H7 (cell line): Measurements from ENCODE around the gene PTPDC1. TPM values are rescaled to one million over a fixed set of nuclear protein-coding genes. Genes with fewer than 3 reads are reported as not detected.
"Not testable (repeated sequence)": the region's sequence is repeated elsewhere in the genome, so short reads cannot be mapped to it uniquely, and the experiment has no call there.

ENCODE experiments used
- DNase-seq: peaks from one replicate; pipeline ENCODE4 v3.0.0; 2012
- H3K27me3 ChIP-seq: 2 replicates; pipeline ENCODE4 v1.6.0; 2011; ENCODE audit warnings: mild to moderate bottlenecking, low read length; ENCODE audit not compliant: control insufficient read depth, insufficient read depth
- H3K36me3 ChIP-seq: replicated peaks from 2 replicates; pipeline ENCODE4 v1.5.1; 2011; ENCODE audit warnings: low read length; ENCODE audit not compliant: control insufficient read depth, insufficient read depth
- H3K4me3 ChIP-seq: 2 replicates; pipeline ENCODE4 v1.5.1; 2011; ENCODE audit warnings: low read depth, mild to moderate bottlenecking, control low read depth, low read length, moderate library complexity; ENCODE audit not compliant: insufficient read depth
- total RNA-seq: library from RNA; depleted of rRNA; stranded (reverse); fragments of >200 nt; shearing (Covaris generic); gene quantifications from 2 replicates; pipeline ENCODE4 v1.2.3, GENCODE V29; 2014

Gene PTPDC1
- total RNA-seq, 1 experiment from 2014 or later, result 8.5 TPM

- no peaks in the 10 kb centered on the region for H3K36me3 ChIP-seq
- H3K4me3 ChIP-seq, result no peak overlapping the region
- DNase-seq, result no peak
- H3K27me3 ChIP-seq, result no peaks in the 10 kb centered on the region
Measured at GRCh38 chr9:94110821-94111252, 26.6 kb downstream of the PTPDC1 start.

- Histone ChIP-seq H3K36me3 (no peaks in the 10 kb centered on the region), H3K4me3 (no peak overlapping the region), H3K27me3 (no peaks in the 10 kb centered on the region)
- DNase-seq, result no peak
Measured at GRCh38 chr9:94111446-94111845, 27.2 kb downstream of the PTPDC1 start.

GRCh38 chr9:94112716-94113465, 28.6 kb downstream of the PTPDC1 start:
- Histone ChIP-seq H3K36me3 (no peaks in the 10 kb centered on the region), H3K27me3 (no peaks in the 10 kb centered on the region), H3K4me3 (no peak overlapping the region)
- no peak for DNase-seq

GRCh38 chr9:94120088-94120487, 35.8 kb downstream of the PTPDC1 start:
- H3K27me3 ChIP-seq, H3K36me3 ChIP-seq, H3K4me3 ChIP-seq, DNase-seq: not testable (repeated sequence)

GRCh38 chr9:94120854-94121376, 36.7 kb downstream of the PTPDC1 start:
- H3K27me3 ChIP-seq, result no peaks in the 10 kb centered on the region
- no peaks in the 10 kb centered on the region for H3K36me3 ChIP-seq
- DNase-seq, result no peak
- no peak overlapping the region for H3K4me3 ChIP-seq

- no peak overlapping the region for H3K4me3 ChIP-seq
- no peaks in the 10 kb centered on the region for H3K36me3 ChIP-seq
- H3K27me3 ChIP-seq, result no peaks in the 10 kb centered on the region
- DNase-seq, result no peak
Measured at GRCh38 chr9:94126844-94127243, 42.6 kb downstream of the PTPDC1 start.

GRCh38 chr9:94127806-94128205, 43.5 kb downstream of the PTPDC1 start:
- no peak for DNase-seq
- H3K27me3 ChIP-seq, result no peaks in the 10 kb centered on the region
- no peak overlapping the region for H3K4me3 ChIP-seq
- H3K36me3 ChIP-seq, result no peaks in the 10 kb centered on the region

GRCh38 chr9:94128580-94128979, 44.3 kb downstream of the PTPDC1 start:
- Histone ChIP-seq H3K36me3 (no peaks in the 10 kb centered on the region), H3K4me3 (no peak overlapping the region), H3K27me3 (no peaks in the 10 kb centered on the region)
- DNase-seq, result no peak

GRCh38 chr9:94134629-94135028, 50.4 kb downstream of the PTPDC1 start:
- no peak for DNase-seq
- H3K4me3 ChIP-seq, result no peak overlapping the region
- no peaks in the 10 kb centered on the region for H3K36me3 ChIP-seq
- H3K27me3 ChIP-seq, result no peaks in the 10 kb centered on the region

GRCh38 chr9:94135222-94135621, 51.0 kb downstream of the PTPDC1 start:
- no peak for DNase-seq

GRCh38 chr9:94139672-94140417, 55.6 kb downstream of the PTPDC1 start:
- no peak overlapping the region for H3K4me3 ChIP-seq
- no peaks in the 10 kb centered on the region for H3K27me3 ChIP-seq
- DNase-seq, result no peak
- no peaks in the 10 kb centered on the region for H3K36me3 ChIP-seq

More at GRCh38 chr9:94135222-94135621, 51.0 kb downstream of the PTPDC1 start:
- no peaks in the 10 kb centered on the region for H3K36me3 ChIP-seq
- no peaks in the 10 kb centered on the region for H3K27me3 ChIP-seq
- no peak overlapping the region for H3K4me3 ChIP-seq

GRCh38 chr9:94140418-94140780, 56.1 kb downstream of the PTPDC1 start:
- Histone ChIP-seq H3K27me3 (no peaks in the 10 kb centered on the region), H3K36me3 (no peaks in the 10 kb centered on the region), H3K4me3 (no peak overlapping the region)
- DNase-seq, result no peak

GRCh38 chr9:94140791-94141790, 56.8 kb downstream of the PTPDC1 start:
- DNase-seq, result no peak
- Histone ChIP-seq H3K27me3 (no peaks in the 10 kb centered on the region), H3K4me3 (no peak overlapping the region), H3K36me3 (no peaks in the 10 kb centered on the region)

GRCh38 chr9:94142353-94142752, 58.1 kb downstream of the PTPDC1 start:
- Histone ChIP-seq H3K4me3 (no peak overlapping the region), H3K36me3 (no peaks in the 10 kb centered on the region), H3K27me3 (no peaks in the 10 kb centered on the region)
- DNase-seq, result no peak
